ENCODE measurements around the gene NHSL1.

DNA sequence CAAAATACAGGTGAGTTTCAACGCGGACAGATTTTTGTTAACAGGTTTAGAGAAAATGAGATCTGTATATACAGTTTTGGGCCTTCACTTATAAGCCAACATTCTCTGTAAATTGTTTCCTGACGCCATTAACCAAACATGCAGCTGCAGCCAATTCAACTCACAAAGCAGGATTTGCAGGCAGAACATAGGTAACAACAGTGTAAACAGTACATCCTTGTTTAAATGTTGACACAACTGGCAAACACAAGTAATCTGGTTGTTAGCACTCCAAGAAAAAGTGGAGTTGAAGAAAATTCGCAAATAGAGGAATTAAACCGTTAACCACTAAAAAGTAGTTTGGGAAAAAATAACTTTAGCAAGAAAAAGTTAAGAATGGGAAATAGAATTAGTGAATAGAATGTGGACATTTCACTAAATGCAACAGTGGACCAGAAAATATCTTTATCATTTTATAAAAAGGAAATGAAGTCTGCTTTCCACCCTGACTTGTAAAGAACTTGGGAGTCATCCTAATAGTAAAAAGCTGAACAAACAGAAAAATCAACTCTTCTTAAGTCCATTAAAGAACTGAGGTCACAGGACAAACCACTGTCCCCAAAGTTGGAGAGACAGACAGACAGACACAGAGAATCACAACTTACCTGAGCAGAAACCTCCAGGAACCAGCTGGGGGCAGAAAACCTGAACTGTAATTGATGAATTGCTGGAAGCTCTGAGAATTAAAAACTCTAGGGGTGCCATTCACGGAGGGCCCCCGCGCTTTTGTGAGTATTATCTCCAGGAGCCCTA is 111.5 kb downstream of the NHSL1 start:
- TF ChIP-seq PPARA (CRISPR knock-in tag; IDR thresholded peaks at IDR 0.05; ENCODE audit: borderline replicate concordance) (no peak), ESRRG (CRISPR knock-in tag; IDR thresholded peaks at IDR 0.05) (no peak), ZNF70 (CRISPR knock-in tag; IDR thresholded peaks at IDR 0.05) (no peak), CSRNP3 (CRISPR knock-in tag; IDR thresholded peaks at IDR 0.05) (no peak), GLIS3 (CRISPR knock-in tag; IDR thresholded peaks at IDR 0.05) (no peak)
- TF ChIP-seq, protein P1, sequence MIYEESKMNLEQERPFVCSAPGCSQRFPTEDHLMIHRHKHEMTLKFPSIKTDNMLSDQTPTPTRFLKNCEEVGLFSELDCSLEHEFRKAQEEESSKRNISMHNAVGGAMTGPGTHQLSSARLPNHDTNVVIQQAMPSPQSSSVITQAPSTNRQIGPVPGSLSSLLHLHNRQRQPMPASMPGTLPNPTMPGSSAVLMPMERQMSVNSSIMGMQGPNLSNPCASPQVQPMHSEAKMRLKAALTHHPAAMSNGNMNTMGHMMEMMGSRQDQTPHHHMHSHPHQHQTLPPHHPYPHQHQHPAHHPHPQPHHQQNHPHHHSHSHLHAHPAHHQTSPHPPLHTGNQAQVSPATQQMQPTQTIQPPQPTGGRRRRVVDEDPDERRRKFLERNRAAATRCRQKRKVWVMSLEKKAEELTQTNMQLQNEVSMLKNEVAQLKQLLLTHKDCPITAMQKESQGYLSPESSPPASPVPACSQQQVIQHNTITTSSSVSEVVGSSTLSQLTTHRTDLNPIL (CRISPR knock-in tag; IDR thresholded peaks at IDR 0.05; ENCODE audit: low read depth) = no peak

Data from SK-N-SH treated with all-trans-retinoic acid at 6 μM for 48 hours (cell line).